Measurements from ENCODE around the gene DPP7. TPM values are rescaled to one million over a fixed set of nuclear protein-coding genes. Genes with fewer than 3 reads are reported as not detected.

The DPP7 gene
- total RNA-seq, 6 donors from 2014 or later, result 108 to 394 (median 229) TPM

DNA sequence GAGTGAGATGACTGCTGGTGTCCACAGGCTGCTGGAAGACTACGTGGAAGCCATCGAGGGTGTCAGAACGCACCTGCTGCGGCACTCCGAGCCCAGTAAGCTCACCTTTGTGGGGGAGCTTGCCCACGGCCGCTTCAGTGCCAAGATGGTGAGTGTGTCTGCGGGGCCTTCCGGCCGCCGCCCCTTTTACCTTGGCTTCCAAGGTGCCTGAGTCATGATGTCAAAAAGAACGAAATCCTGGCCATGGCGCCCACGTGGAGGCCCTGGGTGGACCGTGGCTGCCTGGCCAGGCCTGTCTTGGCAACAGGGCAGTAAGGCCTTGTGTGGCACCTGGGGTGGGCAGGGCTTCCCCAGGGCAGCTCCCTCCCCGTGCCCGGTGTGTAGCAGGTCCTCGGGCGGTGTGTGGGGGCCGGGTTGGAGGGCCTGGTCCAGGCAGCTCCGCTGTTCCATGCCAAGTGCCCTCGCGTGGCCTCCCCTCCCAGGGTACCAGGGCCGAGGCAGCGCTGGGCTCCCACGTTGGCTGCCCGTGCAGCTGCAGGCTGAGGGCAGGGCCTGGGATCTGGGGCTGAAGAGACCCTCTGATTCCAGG, 7.8 kb downstream of the DPP7 start:
- 93 to 95% methylated on average over 18 to 24 of the region's 27 CpGs for WGBS, 2 donors
- Histone ChIP-seq H3K4me1 (no peaks in the 10 kb centered on the region), H3K27me3 (no peaks in the 10 kb centered on the region), H3K4me3 (no peak overlapping the region), H3K36me3 (peaks cover 24 to 98% (median 87%) of the 10 kb centered on the region in 4 donors), H3K27ac (no peak overlapping the region), H3K9me3 (no peaks in the 10 kb centered on the region)
- DNase-seq (peak in 1 of 2 donors; percentile 80), ATAC-seq (ENCODE audit: low FRiP score in 2 of 2) (no peak)
- TF ChIP-seq POLR2A (IDR thresholded peaks at IDR 0.05) (no peak), POLR2AphosphoS5 (IDR thresholded peaks at IDR 0.05) (no peak), EP300 (IDR thresholded peaks at IDR 0.05) (no peak)
- TF ChIP-seq, protein P1, sequence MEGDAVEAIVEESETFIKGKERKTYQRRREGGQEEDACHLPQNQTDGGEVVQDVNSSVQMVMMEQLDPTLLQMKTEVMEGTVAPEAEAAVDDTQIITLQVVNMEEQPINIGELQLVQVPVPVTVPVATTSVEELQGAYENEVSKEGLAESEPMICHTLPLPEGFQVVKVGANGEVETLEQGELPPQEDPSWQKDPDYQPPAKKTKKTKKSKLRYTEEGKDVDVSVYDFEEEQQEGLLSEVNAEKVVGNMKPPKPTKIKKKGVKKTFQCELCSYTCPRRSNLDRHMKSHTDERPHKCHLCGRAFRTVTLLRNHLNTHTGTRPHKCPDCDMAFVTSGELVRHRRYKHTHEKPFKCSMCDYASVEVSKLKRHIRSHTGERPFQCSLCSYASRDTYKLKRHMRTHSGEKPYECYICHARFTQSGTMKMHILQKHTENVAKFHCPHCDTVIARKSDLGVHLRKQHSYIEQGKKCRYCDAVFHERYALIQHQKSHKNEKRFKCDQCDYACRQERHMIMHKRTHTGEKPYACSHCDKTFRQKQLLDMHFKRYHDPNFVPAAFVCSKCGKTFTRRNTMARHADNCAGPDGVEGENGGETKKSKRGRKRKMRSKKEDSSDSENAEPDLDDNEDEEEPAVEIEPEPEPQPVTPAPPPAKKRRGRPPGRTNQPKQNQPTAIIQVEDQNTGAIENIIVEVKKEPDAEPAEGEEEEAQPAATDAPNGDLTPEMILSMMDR (IDR thresholded peaks at IDR 0.05), result no peak

DNA sequence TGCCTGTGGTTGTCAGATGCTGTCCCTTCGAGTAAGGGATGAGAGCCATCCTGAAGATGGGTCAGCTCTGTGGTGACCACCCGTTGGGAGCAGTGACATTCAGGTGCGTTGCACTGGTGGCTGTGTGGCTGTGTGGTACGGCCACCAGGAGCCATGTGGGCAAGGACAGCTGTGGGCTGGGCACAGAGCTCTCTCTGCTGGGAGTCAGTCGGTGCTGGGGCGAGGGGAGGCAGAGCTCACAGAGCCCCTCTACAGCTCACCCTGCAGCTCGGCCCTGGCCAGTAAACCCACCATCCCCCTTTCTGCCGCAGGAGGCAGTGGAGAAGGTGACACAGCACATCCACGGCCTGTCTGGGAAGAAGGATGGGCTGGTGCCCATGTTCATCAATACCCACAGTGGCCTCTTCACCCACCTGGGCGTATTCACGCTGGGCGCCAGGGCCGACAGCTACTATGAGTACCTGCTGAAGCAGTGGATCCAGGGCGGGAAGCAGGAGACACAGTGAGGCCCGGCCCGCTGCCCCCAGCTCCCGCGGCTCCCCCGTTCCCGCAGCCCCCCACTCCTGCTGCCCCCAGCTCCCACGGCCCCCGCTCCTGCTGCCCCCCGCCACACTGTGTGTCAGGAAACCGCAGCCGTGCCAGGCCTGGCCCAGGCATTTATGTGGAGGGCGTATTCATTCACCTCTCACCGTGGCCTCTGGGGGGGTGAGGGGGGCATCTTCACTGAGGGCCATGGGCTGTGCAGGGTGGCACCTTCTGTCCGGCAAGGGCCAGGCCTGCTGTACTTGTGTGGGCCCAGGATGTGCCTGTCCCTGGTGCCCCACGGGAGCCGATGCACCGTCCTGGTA, 8.5 kb downstream of the DPP7 start:
- ATAC-seq (ENCODE audit: low FRiP score in 2 of 2), result no peak
- H3K4me3 ChIP-seq, result no peak overlapping the region
- H3K36me3 ChIP-seq, result peaks cover 26 to 99% (median 89%) of the 10 kb centered on the region in 4 donors
- H3K9me3 ChIP-seq, result no peaks in the 10 kb centered on the region
- H3K27me3 ChIP-seq, result no peaks in the 10 kb centered on the region
- H3K27ac ChIP-seq, result no peak overlapping the region
- peak in 1 of 2 donors; percentile 50 for DNase-seq
- no peak for TF ChIP-seq POLR2A (IDR thresholded peaks at IDR 0.05)
- TF ChIP-seq, protein P1 (IDR thresholded peaks at IDR 0.05), result no peak
- TF ChIP-seq EP300 (IDR thresholded peaks at IDR 0.05), result no peak
- TF ChIP-seq POLR2AphosphoS5 (IDR thresholded peaks at IDR 0.05), result no peak
- 93 to 98% methylated on average over 8 to 18 of the region's 31 CpGs for WGBS, 2 donors
- H3K4me1 ChIP-seq, result no peaks in the 10 kb centered on the region

DNA sequence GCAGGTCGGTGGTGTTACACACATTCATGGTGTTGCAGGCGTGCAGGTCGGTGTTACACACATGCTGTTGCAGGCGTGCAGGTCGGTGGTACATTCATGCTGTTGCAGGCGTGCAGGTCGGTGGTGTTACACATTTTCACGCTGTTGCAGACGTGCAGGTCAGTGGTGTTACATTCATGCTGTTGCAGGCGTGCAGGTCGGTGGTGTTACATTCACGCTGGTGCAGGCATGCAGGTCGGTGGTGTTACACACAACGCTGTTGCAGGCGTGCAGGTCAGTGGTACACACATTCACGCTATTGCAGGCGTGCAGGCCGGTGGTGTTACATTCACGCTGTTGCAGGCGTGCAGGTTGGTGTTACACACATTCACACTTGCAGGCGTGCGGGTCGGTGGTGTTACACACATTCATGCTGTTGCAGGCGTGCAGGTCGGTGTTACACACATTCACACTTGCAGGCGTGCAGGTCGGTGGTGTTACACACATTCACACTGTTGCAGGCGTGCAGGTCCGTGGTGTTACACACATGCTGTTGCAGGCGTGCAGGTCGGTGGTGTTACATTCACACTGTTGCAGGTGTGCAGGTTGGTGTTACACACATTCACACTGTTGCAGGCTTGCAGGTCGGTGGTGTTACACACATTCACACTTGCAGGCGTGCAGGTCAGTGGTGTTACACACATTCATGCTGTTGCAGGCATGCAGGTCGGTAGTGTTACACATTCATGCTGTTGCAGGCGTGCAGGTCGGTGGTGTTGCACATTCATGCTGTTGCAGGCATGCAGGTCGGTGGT, 11.1 kb downstream of the DPP7 start:
- H3K4me3 ChIP-seq, result no peak overlapping the region
- no peaks in the 10 kb centered on the region for H3K4me1 ChIP-seq
- H3K27ac ChIP-seq, result no peak overlapping the region
- TF ChIP-seq POLR2AphosphoS5 (IDR thresholded peaks at IDR 0.05), result no peak
- no peak for TF ChIP-seq POLR2A (IDR thresholded peaks at IDR 0.05)
- TF ChIP-seq, protein P1 (IDR thresholded peaks at IDR 0.05), result no peak
- no peak for TF ChIP-seq EP300 (IDR thresholded peaks at IDR 0.05)
- ATAC-seq (ENCODE audit: low FRiP score in 2 of 2) (no peak), DNase-seq (no peak)
- no peaks in the 10 kb centered on the region for H3K27me3 ChIP-seq
- peaks cover 25 to 97% (median 91%) of the 10 kb centered on the region in 4 donors for H3K36me3 ChIP-seq
- no peaks in the 10 kb centered on the region for H3K9me3 ChIP-seq
- 94% methylated on average over 37 of the region's 37 CpGs for WGBS, 2 donors

DNA sequence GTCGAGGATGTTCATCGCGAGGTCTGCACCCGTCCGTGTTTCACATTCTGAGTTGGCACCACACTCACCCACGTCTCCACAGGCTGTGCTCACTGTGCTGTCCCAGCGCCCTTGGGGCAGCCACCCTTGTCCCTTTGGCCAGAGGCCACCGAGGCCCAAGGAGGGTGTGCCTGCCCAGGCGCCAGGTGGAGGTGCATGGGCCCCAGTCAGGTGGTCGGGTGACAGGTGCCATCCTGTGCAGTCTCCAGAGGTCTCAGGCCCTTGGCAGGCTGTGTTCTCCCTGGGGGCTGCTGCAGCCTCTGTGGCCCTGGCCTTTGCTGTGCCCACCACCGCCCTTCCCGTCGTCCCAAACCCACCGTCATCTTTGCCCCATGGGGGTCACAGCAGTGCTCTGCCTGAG, 15.3 kb downstream of the DPP7 start:
- H3K27ac ChIP-seq, result no peak overlapping the region
- H3K36me3 ChIP-seq, result peaks cover 16 to 88% (median 79%) of the 10 kb centered on the region in 4 donors
- no peaks in the 10 kb centered on the region for H3K4me1 ChIP-seq
- H3K4me3 ChIP-seq, result no peak overlapping the region
- 93 to 94% methylated on average over 11 to 14 of the region's 14 CpGs for WGBS, 2 donors
- H3K27me3 ChIP-seq, result no peaks in the 10 kb centered on the region
- TF ChIP-seq EP300 (IDR thresholded peaks at IDR 0.05), result no peak
- TF ChIP-seq POLR2A (IDR thresholded peaks at IDR 0.05), result no peak
- TF ChIP-seq, protein P1 (IDR thresholded peaks at IDR 0.05), result no peak
- no peak for TF ChIP-seq POLR2AphosphoS5 (IDR thresholded peaks at IDR 0.05)
- H3K9me3 ChIP-seq, result no peaks in the 10 kb centered on the region
- peak in 1 of 2 donors; percentile 31 for ATAC-seq (ENCODE audit: low FRiP score in 2 of 2)
- DNase-seq, result no peak

Data from upper lobe of left lung (tissue), 6 donors.